WERI-Rb-1 (cell line): Measurements from ENCODE around the gene PCDH9.

Source experiments
- DNase-seq: peaks from one replicate; pipeline ENCODE4 v3.0.0-alpha.2; 2020
- H3K27ac ChIP-seq: fragments of 250-450 bp; sonication (Bioruptor Pico); 2 replicates; pipeline ENCODE4 v1.5.1; 2020; ENCODE audit warnings: mild to moderate bottlenecking, moderate library complexity
- H3K27me3 ChIP-seq: fragments of 250-450 bp; sonication (Bioruptor Pico); 2 replicates; pipeline ENCODE4 v1.5.1; 2021; ENCODE audit warnings: mild to moderate bottlenecking, low read depth, moderate library complexity; ENCODE audit not compliant: insufficient read depth, severe bottlenecking
- H3K36me3 ChIP-seq: fragments of 250-450 bp; sonication (Bioruptor Pico); 2 replicates; pipeline ENCODE4 v1.5.1; 2020; ENCODE audit warnings: mild to moderate bottlenecking, moderate library complexity
- H3K4me3 ChIP-seq: 2 replicates; pipeline ENCODE4 v1.5.1; 2011; ENCODE audit warnings: low read depth, mild to moderate bottlenecking, control low read depth, low read length
- H3K9me3 ChIP-seq: fragments of 250-450 bp; sonication (Bioruptor Pico); 2 replicates; pipeline ENCODE4 v1.5.1; 2021; ENCODE audit warnings: mild to moderate bottlenecking, moderate library complexity; ENCODE audit not compliant: severe bottlenecking
- CTCF ChIP-seq: IDR thresholded peaks from 2 replicates; pipeline ENCODE4 v1.5.1; 2011; ENCODE audit warnings: low read depth, mild to moderate bottlenecking, control low read depth, inconsistent platforms, low read length

Gene PCDH9

GRCh38 chr13:66348745-66349690 lies 881.1 kb downstream of the PCDH9 start:
- Histone ChIP-seq H3K4me3 (no peak overlapping the region), H3K36me3 (no peaks in the 10 kb centered on the region), H3K27ac (no peak overlapping the region), H3K9me3 (no peaks in the 10 kb centered on the region), H3K27me3 (no peaks in the 10 kb centered on the region)
- no peak for TF ChIP-seq CTCF
- DNase-seq, result no peak

- H3K36me3 ChIP-seq, result no peaks in the 10 kb centered on the region
- no peak overlapping the region for H3K4me3 ChIP-seq
- H3K9me3 ChIP-seq, result no peaks in the 10 kb centered on the region
- no peak for TF ChIP-seq CTCF
- no peak overlapping the region for H3K27ac ChIP-seq
- H3K27me3 ChIP-seq, result no peaks in the 10 kb centered on the region
- DNase-seq, result no peak
Measured at GRCh38 chr13:66347486-66348117, 882.5 kb downstream of the PCDH9 start.

GRCh38 chr13:66345971-66346370 lies 884.2 kb downstream of the PCDH9 start:
- no peak for DNase-seq
- Histone ChIP-seq H3K4me3 (no peak overlapping the region), H3K36me3 (no peaks in the 10 kb centered on the region), H3K27ac (no peak overlapping the region), H3K9me3 (no peaks in the 10 kb centered on the region), H3K27me3 (no peaks in the 10 kb centered on the region)
- TF ChIP-seq CTCF, result no peak

GRCh38 chr13:66345518-66345810 lies 884.7 kb downstream of the PCDH9 start:
- Histone ChIP-seq H3K27ac (no peak overlapping the region), H3K27me3 (no peaks in the 10 kb centered on the region), H3K36me3 (no peaks in the 10 kb centered on the region), H3K9me3 (no peaks in the 10 kb centered on the region), H3K4me3 (no peak overlapping the region)
- no peak for TF ChIP-seq CTCF
- no peak for DNase-seq

GRCh38 chr13:66344805-66345517 lies 885.2 kb downstream of the PCDH9 start:
- H3K27me3 ChIP-seq, result no peaks in the 10 kb centered on the region
- no peak for TF ChIP-seq CTCF
- H3K36me3 ChIP-seq, result no peaks in the 10 kb centered on the region
- no peak overlapping the region for H3K4me3 ChIP-seq
- H3K9me3 ChIP-seq, result no peaks in the 10 kb centered on the region
- H3K27ac ChIP-seq, result no peak overlapping the region
- no peak for DNase-seq
